Fibroblast of gingiva (primary cell): ENCODE data around the gene UBN2.

ENCODE experiments used
- DNase-seq: peaks from one replicate; pipeline ENCODE4 v3.0.0-alpha.2; 2011; ENCODE audit warnings: low read depth

The UBN2 gene

DNA sequence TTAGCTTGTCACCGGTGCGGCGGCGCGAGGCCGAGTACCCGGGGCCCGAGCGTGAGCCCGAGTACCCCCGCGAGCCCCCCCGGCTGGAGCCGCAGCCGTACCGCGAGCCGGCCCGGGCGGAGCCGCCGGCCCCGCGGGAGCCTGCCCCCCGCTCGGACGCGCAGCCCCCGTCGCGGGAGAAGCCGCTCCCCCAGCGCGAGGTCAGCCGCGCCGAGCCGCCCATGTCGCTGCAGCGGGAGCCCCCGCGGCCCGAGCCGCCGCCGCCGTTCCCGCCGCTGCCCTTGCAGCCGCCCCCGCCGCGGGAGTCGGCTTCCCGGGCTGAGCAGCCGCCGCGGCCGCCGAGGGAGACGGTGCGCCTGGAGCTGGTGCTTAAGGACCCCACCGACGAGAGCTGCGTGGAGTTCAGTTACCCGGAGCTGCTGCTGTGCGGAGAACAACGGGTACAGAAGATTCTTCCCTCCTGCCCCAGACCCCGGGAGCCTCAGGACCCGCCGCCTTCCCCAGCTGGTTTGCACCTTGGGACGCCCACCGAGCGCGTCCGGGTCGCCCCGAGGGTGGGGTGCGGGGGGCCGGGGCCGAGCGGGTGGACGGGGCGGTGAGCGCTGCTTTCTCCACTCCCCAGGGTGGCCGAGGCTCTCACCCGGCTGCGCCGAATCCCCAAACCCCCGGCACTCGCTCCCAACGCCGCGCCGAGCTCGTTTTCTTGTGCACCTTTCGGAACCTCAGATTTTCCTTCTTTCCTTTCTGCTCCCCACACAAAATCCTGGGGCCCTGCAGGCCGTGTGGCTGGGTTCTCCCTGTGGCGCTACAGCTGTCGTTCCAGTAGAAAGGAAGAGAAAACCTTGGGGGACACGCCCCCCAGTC, 708 bp downstream of the UBN2 start:
- DNase-seq, result peak; percentile 15

DNA sequence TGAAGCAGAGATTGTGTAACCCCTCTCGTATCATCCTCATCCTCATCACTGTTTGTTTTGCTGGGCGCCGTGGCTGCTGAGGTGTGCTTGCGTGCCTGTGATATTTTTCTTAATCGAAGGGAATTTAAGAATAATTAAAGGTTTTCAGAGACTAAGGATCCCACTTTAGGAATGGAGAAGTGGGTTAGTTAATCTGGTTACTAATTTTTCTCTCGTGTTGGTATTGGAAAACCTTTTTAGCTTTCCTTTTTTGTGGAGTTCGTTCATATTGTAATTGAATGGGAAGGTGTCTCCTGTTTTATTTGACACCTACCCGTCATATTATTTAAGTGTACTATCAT, 1.3 kb downstream of the UBN2 start:
- no peak for DNase-seq

GRCh38 chr7:139232904-139233303, 1.9 kb downstream of the UBN2 start:
- DNase-seq, result peak; percentile 52

DNA sequence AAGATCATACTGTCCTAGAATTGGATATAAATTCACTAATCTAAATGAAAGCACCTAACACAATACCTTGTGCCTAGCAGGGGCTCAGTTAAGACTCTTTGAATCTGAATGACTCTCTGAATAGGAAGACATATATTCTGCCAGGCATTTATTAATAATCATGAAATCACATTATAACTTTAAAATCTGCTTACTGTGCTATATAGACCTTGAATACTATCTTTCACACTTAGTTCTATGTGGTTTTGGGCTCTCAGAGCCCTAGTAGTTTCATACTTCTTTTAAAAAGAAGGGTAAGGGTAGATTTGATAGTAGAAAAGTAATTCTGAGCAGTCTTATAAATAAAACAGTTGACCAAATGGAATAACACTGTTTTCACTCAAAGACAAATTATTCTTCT, 10.2 kb downstream of the UBN2 start:
- no peak for DNase-seq

DNA sequence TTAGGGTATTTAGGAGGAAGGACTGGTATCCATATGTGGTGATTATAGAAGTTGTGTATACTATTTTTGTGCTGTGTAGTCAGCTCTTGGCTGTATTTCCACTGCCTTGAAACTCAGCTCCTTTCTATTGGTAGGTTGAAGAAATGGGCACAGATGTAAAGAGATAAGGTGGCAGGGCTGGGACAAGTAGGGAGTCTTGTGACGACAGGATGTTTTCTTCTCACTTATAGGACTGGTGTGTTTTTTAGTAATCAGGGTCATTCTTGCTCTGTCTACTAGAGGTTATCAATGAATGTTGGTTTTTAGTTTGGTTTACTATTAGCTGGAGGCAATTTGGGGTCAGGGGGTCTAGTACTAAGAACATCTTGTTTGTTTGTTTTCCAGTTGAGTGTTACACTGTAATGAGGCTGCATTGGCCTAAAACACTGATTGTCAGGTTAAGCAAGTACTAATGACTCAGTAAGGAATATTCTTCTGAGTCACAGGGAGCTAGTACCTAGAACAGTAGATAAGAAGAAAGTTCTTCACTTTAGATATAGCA, 11.8 kb downstream of the UBN2 start:
- peak; percentile 32 for DNase-seq

GRCh38 chr7:139245401-139245800, 14.4 kb downstream of the UBN2 start:
- DNase-seq, result no peak

DNA sequence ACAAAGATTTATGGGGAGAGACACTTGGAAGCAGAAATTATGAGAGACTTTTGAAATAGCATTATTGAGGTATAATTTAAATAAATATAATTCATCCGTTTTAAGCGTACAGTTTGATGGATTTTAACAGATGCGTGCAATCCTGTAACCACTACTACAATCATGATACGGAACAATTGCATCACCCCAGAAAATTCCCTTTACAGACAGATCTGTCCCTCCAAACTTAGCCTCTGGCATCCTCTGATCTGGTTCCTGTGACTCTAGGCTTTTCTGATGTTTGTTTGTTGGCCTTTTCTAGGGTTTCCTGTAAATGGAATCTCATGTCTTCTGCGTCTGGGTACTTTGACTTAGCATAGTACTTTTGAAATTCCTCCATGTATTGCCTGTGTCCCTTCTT, 15.5 kb downstream of the UBN2 start:
- DNase-seq, result no peak

DNA sequence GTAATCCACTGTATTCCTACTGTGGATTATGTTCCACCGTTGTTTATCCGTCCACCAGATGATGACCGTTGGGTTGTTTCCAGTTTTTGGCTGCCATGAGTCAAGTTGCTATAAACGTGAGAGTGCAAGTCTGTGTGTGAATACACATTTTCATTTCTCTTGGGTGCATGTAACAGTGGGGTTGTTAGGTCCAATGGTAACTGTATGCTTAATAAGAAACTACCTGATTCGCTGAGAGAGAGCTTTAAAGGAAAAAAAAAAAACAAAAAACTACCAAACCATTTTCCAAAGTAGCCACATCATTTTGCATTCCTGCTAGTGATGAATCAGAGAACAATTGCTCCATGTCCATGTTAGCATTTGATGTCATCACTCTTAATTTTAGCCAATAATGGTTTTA, 15.9 kb downstream of the UBN2 start:
- DNase-seq, result peak; percentile 65

DNA sequence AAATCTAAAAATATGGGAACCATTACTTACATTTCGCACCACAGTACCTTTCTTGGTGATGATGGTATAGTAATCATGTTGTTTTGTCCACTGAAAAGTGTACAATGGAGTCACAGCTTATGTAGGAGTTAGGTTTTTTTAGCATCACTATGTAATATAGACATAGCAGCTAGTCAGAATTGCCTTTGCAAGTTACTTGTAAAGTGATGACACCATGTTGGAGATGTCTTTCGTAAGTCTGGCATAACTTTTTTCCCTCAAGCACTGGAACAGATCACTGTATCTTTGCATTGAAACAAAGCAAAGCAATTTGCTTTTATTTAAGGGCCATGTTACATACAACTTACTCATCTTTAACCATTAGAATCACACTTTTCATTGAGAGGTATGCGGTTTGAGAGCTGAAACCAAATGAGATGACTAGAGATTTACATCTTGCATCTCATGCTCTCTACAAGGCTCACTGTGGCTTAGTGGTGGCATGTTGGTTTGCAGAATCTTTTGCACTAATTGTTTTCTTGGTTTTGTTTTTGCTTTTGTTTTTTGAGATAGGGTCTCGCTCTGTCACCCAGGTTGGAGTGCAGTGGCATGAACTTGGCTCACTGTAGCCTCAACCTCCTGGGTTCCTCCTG, 18.3 kb downstream of the UBN2 start:
- DNase-seq, result peak; percentile 34

DNA sequence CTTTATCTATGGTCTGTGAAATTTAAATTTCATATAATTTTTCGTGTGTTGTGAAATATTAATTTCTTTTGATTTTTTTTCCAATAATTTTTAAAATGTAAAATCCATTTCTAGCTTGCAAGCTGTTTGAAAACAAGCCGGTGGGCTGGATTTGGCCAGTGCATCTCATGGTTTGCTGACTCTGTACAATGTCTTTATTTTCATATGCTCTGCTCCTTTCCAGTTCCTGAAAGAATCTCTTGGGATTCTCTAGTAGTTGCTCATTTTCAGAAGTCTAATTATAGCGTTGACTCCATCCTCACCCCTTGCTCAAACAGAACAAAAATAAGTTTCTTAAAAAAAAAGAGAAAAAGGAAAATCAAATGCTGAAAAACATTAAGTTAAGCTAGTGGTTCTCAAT, 21.4 kb downstream of the UBN2 start:
- DNase-seq, result no peak

- DNase-seq, result no peak
Measured at GRCh38 chr7:139254281-139254680, 23.2 kb downstream of the UBN2 start.

DNA sequence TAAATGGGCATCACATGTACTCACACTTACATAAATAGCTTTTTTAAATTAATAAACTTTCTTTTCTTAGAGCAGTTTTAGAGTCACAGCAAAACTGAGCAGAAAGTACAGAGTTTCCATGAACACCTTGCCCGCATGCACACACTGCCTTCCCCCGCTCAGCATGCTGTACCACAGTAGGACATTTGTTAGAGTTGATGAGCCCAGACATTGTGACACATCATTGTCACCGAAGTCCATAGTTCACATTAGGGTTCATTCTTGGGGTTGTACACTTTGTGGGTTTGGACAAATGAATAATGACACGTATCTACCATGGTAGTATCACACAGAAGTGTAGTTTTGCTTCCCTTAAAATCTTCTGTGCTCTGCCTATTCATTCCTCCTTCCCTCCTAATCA, 23.7 kb downstream of the UBN2 start:
- DNase-seq, result no peak

DNA sequence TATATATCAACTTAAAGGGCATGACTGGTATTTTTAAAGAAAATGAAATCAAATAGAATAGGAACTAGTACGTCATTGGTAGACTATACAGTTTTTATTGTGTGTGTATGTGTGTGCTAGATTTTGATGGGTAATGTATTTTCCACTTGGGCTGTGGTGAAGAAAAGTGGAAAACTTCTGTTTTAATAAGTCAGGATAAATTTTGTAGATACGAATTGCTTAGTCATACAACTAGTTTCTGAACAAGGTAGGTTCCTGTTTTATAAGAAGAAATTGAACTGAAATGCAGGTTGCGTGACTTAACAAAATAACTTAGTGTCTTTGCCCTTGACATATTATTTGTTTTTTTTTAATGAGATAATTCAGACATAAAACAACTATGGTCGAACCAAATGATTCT, 24.3 kb downstream of the UBN2 start:
- no peak for DNase-seq

GRCh38 chr7:139259142-139259541, 28.1 kb downstream of the UBN2 start:
- no peak for DNase-seq

- DNase-seq, result no peak
Measured at GRCh38 chr7:139264220-139264619, 33.2 kb downstream of the UBN2 start.

DNA sequence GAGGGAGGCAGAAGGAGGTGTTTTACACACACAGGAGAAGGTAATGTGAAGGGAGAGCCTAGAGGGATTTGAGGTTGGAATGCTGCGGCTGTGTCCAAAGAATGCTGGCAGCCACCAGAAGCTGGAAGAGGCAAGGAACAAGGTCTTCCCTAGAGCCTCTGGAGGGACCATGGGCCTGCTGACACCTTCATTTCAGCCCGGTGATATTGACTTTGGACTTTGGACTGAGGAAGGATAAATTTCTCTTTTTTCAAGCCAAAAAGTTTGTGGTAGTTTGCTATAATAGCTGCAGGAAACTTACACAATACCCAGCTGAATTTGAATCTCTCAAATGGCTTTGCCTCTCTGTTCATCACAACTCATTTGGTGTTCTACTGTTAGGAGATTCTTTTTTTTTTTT, 34.6 kb downstream of the UBN2 start:
- no peak for DNase-seq

GRCh38 chr7:139271718-139272628, 40.9 kb downstream of the UBN2 start:
- DNase-seq, result no peak

DNA sequence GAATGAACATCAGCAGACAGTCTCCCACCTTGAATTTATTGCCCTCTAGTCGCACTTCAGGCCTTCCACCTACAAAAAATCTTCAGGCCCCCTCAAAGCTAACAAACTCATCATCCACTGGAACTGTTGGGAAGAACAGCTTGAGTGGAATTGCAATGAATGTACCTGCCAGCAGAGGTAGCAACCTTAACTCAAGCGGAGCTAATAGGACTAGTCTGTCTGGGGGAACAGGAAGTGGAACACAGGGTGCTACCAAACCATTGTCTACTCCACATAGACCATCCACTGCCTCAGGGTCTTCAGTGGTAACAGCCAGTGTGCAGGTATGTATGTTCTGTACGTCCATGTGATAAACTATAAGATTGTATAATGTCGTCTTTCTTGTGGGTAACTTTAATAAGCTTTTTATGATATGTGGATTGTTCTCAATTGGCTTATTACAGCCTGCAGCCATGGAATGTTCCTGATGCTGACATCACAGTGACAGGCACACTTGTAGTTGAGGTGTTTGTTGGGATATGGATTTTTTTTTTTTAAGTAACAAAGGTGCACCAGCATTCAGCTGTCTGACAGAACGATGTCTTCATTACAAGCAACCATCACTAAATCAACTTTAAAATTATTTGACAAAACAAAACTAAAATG, 53.3 kb downstream of the UBN2 start:
- no peak for DNase-seq

- DNase-seq, result no peak
Measured at GRCh38 chr7:139286144-139286543, 55.1 kb downstream of the UBN2 start.

GRCh38 chr7:139292821-139293220, 61.8 kb downstream of the UBN2 start:
- DNase-seq, result no peak

GRCh38 chr7:139293534-139293933, 62.5 kb downstream of the UBN2 start:
- DNase-seq, result no peak

DNA sequence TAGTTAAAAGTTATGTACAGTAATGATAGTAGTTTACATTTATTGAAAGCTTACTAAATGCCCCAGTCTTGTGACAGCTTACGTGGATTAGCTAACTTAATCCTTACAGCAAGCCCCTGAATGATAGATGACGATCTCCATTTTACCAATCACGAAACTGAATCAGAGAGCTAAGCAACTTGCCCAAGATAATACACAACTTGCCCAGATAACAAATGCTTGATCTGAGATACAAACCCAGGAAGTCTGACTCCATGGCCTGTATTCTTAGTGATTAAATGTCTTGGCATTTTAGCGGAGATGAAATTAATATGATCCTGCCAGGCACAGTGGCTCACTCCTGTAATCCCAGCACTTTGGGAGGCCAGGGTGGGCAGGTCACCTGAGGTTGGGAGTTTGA, 63.2 kb downstream of the UBN2 start:
- DNase-seq, result no peak
